GM12878 (cell line): ENCODE data around the gene DYNLT2B. TPM values are rescaled to one million over a fixed set of nuclear protein-coding genes. Genes with fewer than 3 reads are reported as not detected.
A peak's percentile ranks its signal among the peaks of the same experiment; 100 is the strongest.

ENCODE experiments used
- ATAC-seq: fragments of 200-7000 bp; cut with Tn5 transposase; 3 replicates; pipeline ENCODE4 v1.9.1; 2020; ENCODE audit warnings: mild to moderate bottlenecking, moderate library complexity
- BruUV-seq: library from RNA; stranded (reverse); fragments of 400-500 nt; replicated peaks from 2 replicates; lab custom pipeline; 2021; lab: Mats Ljungman, UMichigan
- CTCF ChIA-PET: fragments of 300-600 bp; sonication (Branson Sonifier 250); formaldehyde crosslinking; extraction: SDS; loops from one replicate; lab custom pipeline; 2021; ENCODE audit warnings: inconsistent platforms; lab: Yijun Ruan, JAX
- POLR2A ChIA-PET: fragments of 350-600 bp; formaldehyde crosslinking; extraction: SDS; loops from one replicate; lab custom pipeline; 2021; ENCODE audit warnings: inconsistent platforms; lab: Charles Lee
- RAD21 ChIA-PET: fragments of 300-600 bp; sonication (Branson Sonifier 250); formaldehyde crosslinking; loops from one replicate; lab custom pipeline; 2023; ENCODE audit warnings: antibody characterized with exemption; ENCODE audit not compliant: unreplicated experiment; lab: Charles Lee
- SMC1A ChIA-PET: fragments of 300-600 bp; sonication (Branson Sonifier 250); formaldehyde crosslinking; loops from one replicate; lab custom pipeline; 2023; ENCODE audit not compliant: unreplicated experiment, uncharacterized antibody; lab: Charles Lee
- DNase-seq: peaks from one replicate; pipeline ENCODE4 v3.0.0-alpha.2; 2011; ENCODE audit warnings: low read depth, low spot score
- FAIRE-seq: peaks from 3 replicates; lab custom pipeline; 2011; peaks lifted over from hg19 to GRCh38; lab: Jason Lieb, UNC
- H2AFZ ChIP-seq: 2 replicates; pipeline ENCODE4 v1.6.0; 2011; ENCODE audit warnings: low read depth, low read length, control low read depth; ENCODE audit not compliant: control insufficient read depth
- H3K27ac ChIP-seq: 2 replicates; pipeline ENCODE4 v1.5.1; 2011; ENCODE audit warnings: control low read depth; ENCODE audit not compliant: control insufficient read depth, insufficient read depth
- H3K27me3 ChIP-seq, 2 experiments: replicated peaks in 1 of 2; 2 replicates each; pipeline versions ENCODE4 v1.6.0 to v1.6.1; 2011; ENCODE audit warnings: low read length in 1 of 2; ENCODE audit not compliant: control insufficient read depth in 2 of 2, insufficient read depth in 2 of 2
- H3K36me3 ChIP-seq, 2 experiments: 2 replicates each; pipeline ENCODE4 v1.5.1; 2011; ENCODE audit warnings: low read length in 1 of 2; ENCODE audit not compliant: control insufficient read depth in 2 of 2, insufficient read depth in 2 of 2
- H3K4me1 ChIP-seq: 2 replicates; pipeline ENCODE4 v1.6.1; 2011; ENCODE audit warnings: mild to moderate bottlenecking, low read length, moderate library complexity, mixed read lengths; ENCODE audit not compliant: control insufficient read depth, insufficient read depth
- H3K4me2 ChIP-seq: 2 replicates; pipeline ENCODE4 v1.6.0; 2011; ENCODE audit warnings: control low read depth; ENCODE audit not compliant: control insufficient read depth, insufficient read depth
- H3K4me3 ChIP-seq: fragments of 200-600 bp; sonication (generic); 2 replicates; pipeline ENCODE4 v1.5.1; 2016
- H3K79me2 ChIP-seq: 2 replicates; pipeline ENCODE4 v1.6.0; 2011; ENCODE audit warnings: low read length; ENCODE audit not compliant: control insufficient read depth, insufficient read depth
- H3K9ac ChIP-seq: 2 replicates; pipeline ENCODE4 v1.8.0; 2011; ENCODE audit warnings: low read length, control low read depth, mixed read lengths; ENCODE audit not compliant: control insufficient read depth, insufficient read depth
- H3K9me3 ChIP-seq: replicated peaks from 3 replicates; pipeline ENCODE4 v1.5.1; 2011; ENCODE audit warnings: mild to moderate bottlenecking, low read length; ENCODE audit not compliant: control insufficient read depth, insufficient read depth
- H4K20me1 ChIP-seq: 2 replicates; pipeline ENCODE4 v1.6.0; 2011; ENCODE audit not compliant: control insufficient read depth, insufficient read depth
- ATF2 ChIP-seq: IDR thresholded peaks from 2 replicates; pipeline ENCODE4 v1.6.1; 2012; ENCODE audit warnings: low read length, inconsistent platforms
- ATF7 ChIP-seq: fragments of 450-650 bp; IDR thresholded peaks from 2 replicates; pipeline ENCODE4 v1.6.1; 2016; ENCODE audit warnings: low read depth, mild to moderate bottlenecking
- BACH1 ChIP-seq: fragments of 450-650 bp; IDR thresholded peaks from 2 replicates; pipeline ENCODE4 v1.6.1; 2017; ENCODE audit warnings: mild to moderate bottlenecking, borderline replicate concordance
- BCL3 ChIP-seq: IDR thresholded peaks from 2 replicates; pipeline ENCODE4 v1.6.1; 2011; ENCODE audit warnings: borderline replicate concordance, low read depth, mild to moderate bottlenecking, moderate library complexity, low read length; ENCODE audit not compliant: insufficient read depth, poor library complexity, severe bottlenecking
- CREM ChIP-seq: IDR thresholded peaks from 2 replicates; pipeline ENCODE4 v1.6.1; 2014; ENCODE audit warnings: antibody characterized with exemption, low read depth
- ESRRA ChIP-seq: IDR thresholded peaks from 2 replicates; pipeline ENCODE4 v1.6.1; 2012; ENCODE audit warnings: mild to moderate bottlenecking, low read length, improper control_type of control experiment
- JUNB ChIP-seq: IDR thresholded peaks from 2 replicates; pipeline ENCODE4 v1.6.1; 2016; ENCODE audit warnings: antibody characterized with exemption, mild to moderate bottlenecking
- MEF2A ChIP-seq: IDR thresholded peaks from 2 replicates; pipeline ENCODE4 v1.6.1; 2011; ENCODE audit warnings: low read depth, mild to moderate bottlenecking, low read length, moderate library complexity; ENCODE audit not compliant: insufficient read depth
- MTA2 ChIP-seq: fragments of 450-650 bp; IDR thresholded peaks from 2 replicates; pipeline ENCODE4 v1.6.1; 2016; ENCODE audit warnings: low read depth, mild to moderate bottlenecking, moderate library complexity
- NR2F1 ChIP-seq: fragments of 450-650 bp; conservative IDR thresholded peaks from 2 replicates; pipeline ENCODE4 v1.6.1; 2017; ENCODE audit warnings: mild to moderate bottlenecking
- RUNX3 ChIP-seq: IDR thresholded peaks from 2 replicates; pipeline ENCODE4 v1.6.1; 2012; ENCODE audit warnings: low read length, inconsistent platforms
- WGBS: methylation state at CpG from one replicate; pipeline ENCODE4 v1.1.6; 2016; ENCODE audit warnings: low lambda C conversion rate; ENCODE audit not compliant: insufficient replicate concordance, insufficient coverage; ENCODE audit errors: missing lambda C conversion rate; 5-methylcytosine and 5-hydroxymethylcytosine counted together
- in situ Hi-C: fragments of 300-500 bp; cut with MboI; formaldehyde crosslinking; loops from 9 replicates; pipeline ENCODE4 v1.14.3; 2018; ENCODE audit warnings: mixed read lengths
- intact Hi-C: fragments of 100-400 bp; cut with micrococcal nuclease; formaldehyde crosslinking; loops from one replicate; pipeline ENCODE4 v1.14.2; 2022; ENCODE audit not compliant: unreplicated experiment
- polyA plus RNA-seq, 11 experiments: library from polyadenylated mRNA; depleted of rRNA in 4 of 11; unstranded in 6 of 11; stranded (reverse) in 5 of 11; fragments of >200 nt; fragmentation: Nextera tagmentation in 4 of 11; fragmentation: Illumina TruSeq in 1 of 11; extraction: Ambion mirVana in 4 of 11; extraction: Trizol in 1 of 11; gene quantifications; 1 replicate in 1 of 11; 2 replicates in 10 of 11; pipeline versions ENCODE4 v1.2.1 to v1.2.3, GENCODE V29; 2011 to 2016; ENCODE audit warnings: inconsistent platforms in 2 of 11, missing spikeins in 2 of 11, low read depth in 1 of 11
- total RNA-seq, 4 experiments: library from RNA; depleted of rRNA in 3 of 4; stranded (reverse); fragments of >200 nt in 3 of 4; fragmentation: Illumina TruSeq in 1 of 4; extraction: Trizol in 1 of 4; gene quantifications; 2 replicates each; pipeline versions ENCODE4 v1.2.1 to v1.2.3, GENCODE V29; 2013 to 2021
- TF ChIP-seq, protein P1 (sequence below): fragments of 450-650 bp; IDR thresholded peaks from 2 replicates; pipeline ENCODE4 v1.6.1; 2018; ENCODE audit warnings: borderline replicate concordance, mild to moderate bottlenecking; ENCODE audit not compliant: partially characterized antibody
- TF ChIP-seq, protein P2 (sequence below): fragments of 450-650 bp; IDR thresholded peaks from 2 replicates; pipeline ENCODE4 v1.6.1; 2017; ENCODE audit warnings: antibody characterized with exemption, mild to moderate bottlenecking, moderate library complexity

DYNLT2B gene
- total and polyA plus RNA-seq, 10 of the 15 experiments (the other 5 are each of a cell fraction or from before 2014, with no cell fraction given) = 8.6 to 89.7 (median 21.9) TPM

DNA sequence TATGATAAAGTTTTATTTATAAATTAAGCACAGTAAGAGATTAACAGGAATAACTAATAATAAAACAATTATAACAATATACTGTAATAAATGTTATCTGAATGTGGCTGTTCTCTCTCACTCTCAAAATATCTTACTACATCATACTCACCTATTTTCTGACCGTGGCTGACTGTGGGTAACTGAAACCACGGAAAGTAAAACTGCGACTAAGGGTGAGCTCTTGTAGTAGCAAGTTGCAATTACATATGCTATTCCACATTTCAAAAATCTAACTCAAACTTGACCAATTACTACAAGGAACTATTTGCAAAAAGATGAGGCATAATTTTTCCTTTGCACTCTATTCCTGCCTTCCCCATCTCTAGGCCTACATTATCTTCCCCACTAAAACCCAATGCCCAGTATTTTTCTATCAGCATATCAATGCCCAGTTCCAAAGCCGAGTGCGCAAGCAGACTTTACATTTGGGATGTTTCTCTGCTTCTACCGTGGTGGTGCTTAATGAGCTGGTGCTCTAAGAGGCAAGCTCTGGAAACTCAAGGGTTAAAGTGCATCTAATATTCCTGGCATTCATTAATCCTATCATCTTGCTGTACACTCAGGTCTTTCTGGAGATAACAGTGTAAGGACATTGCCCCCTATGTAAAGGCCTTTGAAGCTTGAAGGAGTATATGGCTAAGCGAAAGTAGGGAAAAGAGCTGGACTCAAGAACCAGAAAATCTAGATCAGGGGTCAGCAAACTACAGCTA, 37.2 kb downstream of the DYNLT2B start:
- intact Hi-C loops = no loop called here
- no peaks in the 10 kb centered on the region for H3K27me3 ChIP-seq
- POLR2A ChIA-PET = interaction anchor here (0.7 to 1.5 kb wide), 8 partner anchors 9 to 223 kb away, joined by 3 read pairs; partner anchors contain the start of genes DYNLT2B and RNF168
- WGBS = 39% methylated on average over 7 of the region's 7 CpGs
- RAD21 ChIA-PET = interaction anchor here (0.5 to 1.8 kb wide), 7 partner anchors 8 to 242 kb away, joined by 3 to 5 read pairs (median 3); partner anchors contain the start of gene DYNLT2B
- H3K9me3 ChIP-seq = no peaks in the 10 kb centered on the region
- peak overlapping the region; percentile 46 for H3K9ac ChIP-seq
- no peaks in the 10 kb centered on the region for H4K20me1 ChIP-seq
- peak overlapping the region; percentile 71 for H3K27ac ChIP-seq
- peaks cover 82% of the 10 kb centered on the region for H3K79me2 ChIP-seq
- H3K4me2 ChIP-seq = peak overlapping the region; percentile 86
- TF ChIP-seq JUNB (peak; percentile 52), ATF2 (peak; percentile 64), RUNX3 (peak; percentile 92), BCL3 (peak; percentile 58), ESRRA (no peak), ATF7 (peak; percentile 75), MEF2A (peak; percentile 77), NR2F1 (no peak), BACH1 (no peak), MTA2 (0 out of 2 replicates have a peak, but pooled peaks have one; percentile 13), CREM (peak; percentile 19; the same call in 1 of the 2 replicates)
- TF ChIP-seq, protein P1, sequence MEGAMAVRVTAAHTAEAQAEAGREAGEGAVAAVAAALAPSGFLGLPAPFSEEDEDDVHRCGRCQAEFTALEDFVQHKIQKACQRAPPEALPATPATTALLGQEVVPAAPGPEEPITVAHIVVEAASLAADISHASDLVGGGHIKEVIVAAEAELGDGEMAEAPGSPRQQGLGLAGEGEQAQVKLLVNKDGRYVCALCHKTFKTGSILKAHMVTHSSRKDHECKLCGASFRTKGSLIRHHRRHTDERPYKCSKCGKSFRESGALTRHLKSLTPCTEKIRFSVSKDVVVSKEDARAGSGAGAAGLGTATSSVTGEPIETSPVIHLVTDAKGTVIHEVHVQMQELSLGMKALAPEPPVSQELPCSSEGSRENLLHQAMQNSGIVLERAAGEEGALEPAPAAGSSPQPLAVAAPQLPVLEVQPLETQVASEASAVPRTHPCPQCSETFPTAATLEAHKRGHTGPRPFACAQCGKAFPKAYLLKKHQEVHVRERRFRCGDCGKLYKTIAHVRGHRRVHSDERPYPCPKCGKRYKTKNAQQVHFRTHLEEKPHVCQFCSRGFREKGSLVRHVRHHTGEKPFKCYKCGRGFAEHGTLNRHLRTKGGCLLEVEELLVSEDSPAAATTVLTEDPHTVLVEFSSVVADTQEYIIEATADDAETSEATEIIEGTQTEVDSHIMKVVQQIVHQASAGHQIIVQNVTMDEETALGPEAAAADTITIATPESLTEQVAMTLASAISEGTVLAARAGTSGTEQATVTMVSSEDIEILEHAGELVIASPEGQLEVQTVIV = no peak
- TF ChIP-seq, protein P2, sequence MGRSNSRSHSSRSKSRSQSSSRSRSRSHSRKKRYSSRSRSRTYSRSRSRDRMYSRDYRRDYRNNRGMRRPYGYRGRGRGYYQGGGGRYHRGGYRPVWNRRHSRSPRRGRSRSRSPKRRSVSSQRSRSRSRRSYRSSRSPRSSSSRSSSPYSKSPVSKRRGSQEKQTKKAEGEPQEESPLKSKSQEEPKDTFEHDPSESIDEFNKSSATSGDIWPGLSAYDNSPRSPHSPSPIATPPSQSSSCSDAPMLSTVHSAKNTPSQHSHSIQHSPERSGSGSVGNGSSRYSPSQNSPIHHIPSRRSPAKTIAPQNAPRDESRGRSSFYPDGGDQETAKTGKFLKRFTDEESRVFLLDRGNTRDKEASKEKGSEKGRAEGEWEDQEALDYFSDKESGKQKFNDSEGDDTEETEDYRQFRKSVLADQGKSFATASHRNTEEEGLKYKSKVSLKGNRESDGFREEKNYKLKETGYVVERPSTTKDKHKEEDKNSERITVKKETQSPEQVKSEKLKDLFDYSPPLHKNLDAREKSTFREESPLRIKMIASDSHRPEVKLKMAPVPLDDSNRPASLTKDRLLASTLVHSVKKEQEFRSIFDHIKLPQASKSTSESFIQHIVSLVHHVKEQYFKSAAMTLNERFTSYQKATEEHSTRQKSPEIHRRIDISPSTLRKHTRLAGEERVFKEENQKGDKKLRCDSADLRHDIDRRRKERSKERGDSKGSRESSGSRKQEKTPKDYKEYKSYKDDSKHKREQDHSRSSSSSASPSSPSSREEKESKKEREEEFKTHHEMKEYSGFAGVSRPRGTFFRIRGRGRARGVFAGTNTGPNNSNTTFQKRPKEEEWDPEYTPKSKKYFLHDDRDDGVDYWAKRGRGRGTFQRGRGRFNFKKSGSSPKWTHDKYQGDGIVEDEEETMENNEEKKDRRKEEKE = no peak
- DNase-seq (no peak), ATAC-seq (peak; percentile 89), FAIRE-seq (peak; percentile 98)
- SMC1A ChIA-PET = interaction anchor here (1.0 to 2.8 kb wide), 12 partner anchors 8 to 175 kb away, joined by 3 to 12 read pairs (median 4); partner anchors contain the start of gene DYNLT2B
- H2AFZ ChIP-seq = no peak overlapping the region
- peak overlapping the region; percentile 55 for H3K4me3 ChIP-seq
- no peaks in the 10 kb centered on the region; a peak in 1 of 4 replicates for H3K36me3 ChIP-seq
- in situ Hi-C loops = no loop called here
- no TSS peak for BruUV-seq
- H3K4me1 ChIP-seq = peaks cover 29% of the 10 kb centered on the region
- CTCF ChIA-PET = interaction anchor here (1.0 to 1.8 kb wide), 7 partner anchors 8 to 206 kb away, joined by 3 to 13 read pairs (median 3); no protein-coding TSS in a partner anchor
